Skeletal muscle satellite cell (primary cell): ENCODE results near the gene RNF130.
"Not testable (repeated sequence)": the region's sequence is repeated elsewhere in the genome, so short reads cannot be mapped to it uniquely, and the experiment has no call there.

Experiments
- H3K27me3 ChIP-seq: 2 replicates; pipeline ENCODE4 v1.7.0; 2013; ENCODE audit warnings: low read length; ENCODE audit not compliant: control insufficient read depth, insufficient read depth
- H3K36me3 ChIP-seq: 2 replicates; pipeline ENCODE4 v1.7.0; 2013; ENCODE audit warnings: mild to moderate bottlenecking, control low read depth, low read length; ENCODE audit not compliant: insufficient read depth
- H3K4me1 ChIP-seq: 2 replicates; pipeline ENCODE4 v1.7.0; 2013; ENCODE audit warnings: low read length; ENCODE audit not compliant: control insufficient read depth, insufficient read depth
- H3K4me2 ChIP-seq: 2 replicates; pipeline ENCODE4 v1.7.0; 2013; ENCODE audit warnings: mild to moderate bottlenecking, low read length
- H3K4me3 ChIP-seq: 2 replicates; pipeline ENCODE4 v1.7.0; 2013; ENCODE audit warnings: low read length
- H3K9ac ChIP-seq: 2 replicates; pipeline ENCODE4 v1.7.0; 2013; ENCODE audit warnings: mild to moderate bottlenecking, low read depth, low read length, moderate library complexity
- H3K9me3 ChIP-seq: replicated peaks from 2 replicates; pipeline ENCODE4 v1.7.0; 2013; ENCODE audit warnings: mild to moderate bottlenecking, control low read depth, low read length

The RNF130 gene

GRCh38 chr5:180021900-180022299 is 49.7 kb downstream of the RNF130 start:
- Histone ChIP-seq H3K4me1 (no peaks in the 10 kb centered on the region), H3K27me3 (no peaks in the 10 kb centered on the region), H3K9ac (no peak overlapping the region), H3K4me3 (no peak overlapping the region), H3K4me2 (no peak overlapping the region), H3K9me3 (no peaks in the 10 kb centered on the region), H3K36me3 (no peaks in the 10 kb centered on the region)

GRCh38 chr5:180020176-180020575 is 51.4 kb downstream of the RNF130 start:
- Histone ChIP-seq H3K4me2 (no peak overlapping the region), H3K4me3 (no peak overlapping the region), H3K4me1 (no peaks in the 10 kb centered on the region), H3K36me3 (no peaks in the 10 kb centered on the region), H3K27me3 (no peaks in the 10 kb centered on the region), H3K9me3 (no peaks in the 10 kb centered on the region), H3K9ac (no peak overlapping the region)

GRCh38 chr5:180018347-180019060 is 53.1 kb downstream of the RNF130 start:
- H3K4me2 ChIP-seq, result no peak overlapping the region
- H3K4me1 ChIP-seq, result no peaks in the 10 kb centered on the region
- H3K27me3 ChIP-seq, result no peaks in the 10 kb centered on the region
- H3K36me3 ChIP-seq, result no peaks in the 10 kb centered on the region
- no peak overlapping the region for H3K4me3 ChIP-seq
- no peak overlapping the region for H3K9ac ChIP-seq
- H3K9me3 ChIP-seq, result no peaks in the 10 kb centered on the region

- H3K4me1 ChIP-seq, H3K36me3 ChIP-seq: not testable (repeated sequence)
These were observed 56.0 kb downstream of the RNF130 start for GRCh38 chr5:180015523-180015922.

GRCh38 chr5:180013678-180014077 is 57.9 kb downstream of the RNF130 start:
- Histone ChIP-seq H3K36me3 (no peaks in the 10 kb centered on the region), H3K27me3 (no peaks in the 10 kb centered on the region), H3K4me3 (no peak overlapping the region), H3K9me3 (no peaks in the 10 kb centered on the region), H3K9ac (no peak overlapping the region), H3K4me2 (no peak overlapping the region), H3K4me1 (no peaks in the 10 kb centered on the region)

More at GRCh38 chr5:180015523-180015922, 56.0 kb downstream of the RNF130 start:
- not testable (repeated sequence) for H3K27me3 ChIP-seq, H3K9ac ChIP-seq, H3K4me3 ChIP-seq, H3K4me2 ChIP-seq, H3K9me3 ChIP-seq

- H3K4me2 ChIP-seq, result no peak overlapping the region
- H3K9me3 ChIP-seq, result no peaks in the 10 kb centered on the region
- H3K36me3 ChIP-seq, result no peaks in the 10 kb centered on the region
- no peak overlapping the region for H3K4me3 ChIP-seq
- no peaks in the 10 kb centered on the region for H3K4me1 ChIP-seq
- H3K27me3 ChIP-seq, result no peaks in the 10 kb centered on the region
- H3K9ac ChIP-seq, result no peak overlapping the region
These were observed 59.2 kb downstream of the RNF130 start for GRCh38 chr5:180012316-180012715.

GRCh38 chr5:180010636-180011035 is 60.9 kb downstream of the RNF130 start:
- no peaks in the 10 kb centered on the region for H3K27me3 ChIP-seq
- H3K4me3 ChIP-seq, result no peak overlapping the region
- H3K36me3 ChIP-seq, result no peaks in the 10 kb centered on the region
- no peak overlapping the region for H3K4me2 ChIP-seq
- H3K4me1 ChIP-seq, result no peaks in the 10 kb centered on the region
- H3K9me3 ChIP-seq, result no peaks in the 10 kb centered on the region
- H3K9ac ChIP-seq, result no peak overlapping the region

GRCh38 chr5:180009581-180009980 is 62.0 kb downstream of the RNF130 start:
- H3K4me1 ChIP-seq, result no peaks in the 10 kb centered on the region
- no peaks in the 10 kb centered on the region for H3K27me3 ChIP-seq
- H3K4me3 ChIP-seq, result no peak overlapping the region
- H3K9me3 ChIP-seq, result no peaks in the 10 kb centered on the region
- no peak overlapping the region for H3K4me2 ChIP-seq
- H3K9ac ChIP-seq, result no peak overlapping the region
- H3K36me3 ChIP-seq, result no peaks in the 10 kb centered on the region

- Histone ChIP-seq H3K4me3 (no peak overlapping the region), H3K36me3 (no peaks in the 10 kb centered on the region), H3K4me1 (no peaks in the 10 kb centered on the region), H3K9ac (no peak overlapping the region), H3K4me2 (no peak overlapping the region), H3K9me3 (no peaks in the 10 kb centered on the region), H3K27me3 (no peaks in the 10 kb centered on the region)
These were observed 63.1 kb downstream of the RNF130 start for GRCh38 chr5:180008433-180008832.

- no peaks in the 10 kb centered on the region for H3K36me3 ChIP-seq
- H3K27me3 ChIP-seq, result no peaks in the 10 kb centered on the region
- H3K4me2 ChIP-seq, result no peak overlapping the region
- H3K9ac ChIP-seq, result no peak overlapping the region
- H3K4me3 ChIP-seq, result no peak overlapping the region
- H3K4me1 ChIP-seq, result no peaks in the 10 kb centered on the region
- no peaks in the 10 kb centered on the region for H3K9me3 ChIP-seq
These were observed 64.0 kb downstream of the RNF130 start for GRCh38 chr5:180007582-180007981.

GRCh38 chr5:180006141-180006540 is 65.4 kb downstream of the RNF130 start:
- Histone ChIP-seq H3K36me3 (no peaks in the 10 kb centered on the region), H3K9me3 (no peaks in the 10 kb centered on the region), H3K27me3 (no peaks in the 10 kb centered on the region), H3K4me2 (no peak overlapping the region), H3K4me3 (no peak overlapping the region), H3K9ac (no peak overlapping the region), H3K4me1 (no peaks in the 10 kb centered on the region)

- no peaks in the 10 kb centered on the region for H3K27me3 ChIP-seq
- no peaks in the 10 kb centered on the region for H3K9me3 ChIP-seq
These were observed 68.4 kb downstream of the RNF130 start for GRCh38 chr5:180003127-180003526.

More at GRCh38 chr5:180003127-180003526, 68.4 kb downstream of the RNF130 start:
- Histone ChIP-seq H3K4me1 (no peaks in the 10 kb centered on the region), H3K4me3 (no peak overlapping the region), H3K36me3 (no peaks in the 10 kb centered on the region), H3K9ac (no peak overlapping the region), H3K4me2 (no peak overlapping the region)
